HepG2 (cell line): ENCODE results near the gene GALNT16. TPM values are rescaled to one million over a fixed set of nuclear protein-coding genes. Genes with fewer than 3 reads are reported as not detected.

Source experiments
- ATAC-seq: fragments of 200-7000 bp; cut with Tn5 transposase; 3 replicates; pipeline ENCODE4 v1.9.1; 2020; ENCODE audit warnings: mild to moderate bottlenecking, moderate library complexity
- BruUV-seq: library from RNA; stranded (reverse); fragments of 400-500 nt; replicated peaks from 2 replicates; lab custom pipeline; 2021; lab: Mats Ljungman, UMichigan
- CTCF ChIA-PET: fragments of 300-600 bp; formaldehyde crosslinking; extraction: SDS; loops from one replicate; lab custom pipeline; 2021; ENCODE audit warnings: low total read pairs, inconsistent platforms, low intra/inter-chr PET ratio; lab: Yijun Ruan, JAX
- POLR2A ChIA-PET: fragments of 350-600 bp; sonication (Branson Sonifier 250); formaldehyde crosslinking; loops from one replicate; lab custom pipeline; 2020; ENCODE audit warnings: antibody characterized with exemption, inconsistent platforms; lab: Yijun Ruan, JAX
- DNase-seq: peaks from one replicate; pipeline ENCODE4 v3.0.0-alpha.2; 2015; ENCODE audit warnings: low spot score
- FAIRE-seq: peaks from 3 replicates; lab custom pipeline; 2011; peaks lifted over from hg19 to GRCh38; lab: Jason Lieb, UNC
- H2AFZ ChIP-seq: one replicate; pipeline ENCODE4 v1.6.1; 2011; ENCODE audit warnings: low read length, inconsistent platforms
- H3K27ac ChIP-seq: fragments of 300-600 bp; 3 replicates; pipeline ENCODE4 v1.8.0; 2011; ENCODE audit warnings: mixed run types, mild to moderate bottlenecking, mixed read lengths, low read length, inconsistent platforms; ENCODE audit not compliant: insufficient read depth; ENCODE audit errors: extremely low read length
- H3K27me3 ChIP-seq, 2 experiments: fragments of 200-600 bp in 1 of 2; 2 replicates in 1 of 2; 3 replicates in 1 of 2; pipeline versions ENCODE4 v1.6.0 to v1.8.0; 2011; ENCODE audit warnings: low read length in 2 of 2, mild to moderate bottlenecking in 2 of 2, moderate library complexity in 2 of 2, inconsistent platforms in 1 of 2; ENCODE audit not compliant: insufficient read depth in 2 of 2, control insufficient read depth in 1 of 2
- H3K36me3 ChIP-seq, 2 experiments: fragments of 200-600 bp in 1 of 2; replicated peaks in 1 of 2; 2 replicates in 1 of 2; 3 replicates in 1 of 2; pipeline versions ENCODE4 v1.5.1 to v1.8.0; 2011; ENCODE audit warnings: low read length in 2 of 2, inconsistent platforms in 1 of 2; ENCODE audit not compliant: insufficient read depth in 2 of 2, control insufficient read depth in 1 of 2
- H3K4me1 ChIP-seq: 2 replicates; pipeline ENCODE4 v1.5.1; 2012; ENCODE audit warnings: low read length, inconsistent platforms; ENCODE audit not compliant: insufficient read depth
- H3K4me2 ChIP-seq: 2 replicates; pipeline ENCODE4 v1.6.0; 2011; ENCODE audit warnings: low read depth, low read length, inconsistent platforms
- H3K4me3 ChIP-seq, 3 experiments: fragments of 200-600 bp in 1 of 3; sonication (generic), shearing (Covaris generic) in 1 of 3; replicated peaks in 1 of 3; 2 replicates each; pipeline ENCODE4 v1.5.1; 2011 to 2016; ENCODE audit warnings: low read length in 3 of 3, inconsistent platforms in 2 of 3, low read depth in 2 of 3, mild to moderate bottlenecking in 2 of 3, control low read depth in 1 of 3, mixed read lengths in 1 of 3; ENCODE audit not compliant: insufficient read depth in 1 of 3
- H3K79me2 ChIP-seq: one replicate; pipeline ENCODE4 v1.6.1; 2011; ENCODE audit warnings: low read length, inconsistent platforms; ENCODE audit not compliant: insufficient read depth
- H3K9ac ChIP-seq: 2 replicates; pipeline ENCODE4 v1.6.0; 2011; ENCODE audit warnings: mild to moderate bottlenecking, low read depth, low read length, inconsistent platforms; ENCODE audit not compliant: insufficient read depth
- H3K9me3 ChIP-seq: 2 replicates; pipeline ENCODE4 v1.5.1; 2012; ENCODE audit warnings: mild to moderate bottlenecking, low read length
- H4K20me1 ChIP-seq: 2 replicates; pipeline ENCODE4 v1.6.0; 2011; ENCODE audit warnings: inconsistent platforms, mild to moderate bottlenecking, low read length, moderate library complexity; ENCODE audit not compliant: insufficient read depth
- ATAD3A ChIP-seq: sonication (generic); formaldehyde crosslinking; IDR thresholded peaks from 2 replicates; pipeline ENCODE4 v1.4.0; 2020; ENCODE audit warnings: missing genetic modification reagents
- CAMTA2 ChIP-seq: sonication (generic); formaldehyde crosslinking; IDR thresholded peaks from 2 replicates; pipeline ENCODE4 v1.4.0; 2020; ENCODE audit warnings: mild to moderate bottlenecking, missing genetic modification reagents, borderline replicate concordance
- GABPA ChIP-seq, 2 experiments: IDR thresholded peaks; 2 replicates each; pipeline ENCODE4 v1.6.1; 2011 to 2016; ENCODE audit warnings: low read depth in 2 of 2, low read length in 1 of 2, missing biosample characterization in 1 of 2, missing genetic modification characterization in 1 of 2
- GATAD1 ChIP-seq: IDR thresholded peaks from 2 replicates; pipeline ENCODE4 v1.6.1; 2016; ENCODE audit warnings: missing genetic modification reagents, missing compliant biosample characterization
- KLF6 ChIP-seq: IDR thresholded peaks from 2 replicates; pipeline ENCODE4 v1.8.0; 2016; ENCODE audit warnings: missing biosample characterization, missing genetic modification reagents
- NCOA1 ChIP-seq: sonication (generic); formaldehyde crosslinking; IDR thresholded peaks from 2 replicates; pipeline ENCODE4 v1.9.0; 2021; ENCODE audit warnings: missing genetic modification reagents
- RFX5 ChIP-seq: IDR thresholded peaks from 2 replicates; pipeline ENCODE4 v1.6.1; 2011; ENCODE audit warnings: low read depth, low read length, improper control_type of control experiment
- RNF2 ChIP-seq: fragments of 450-650 bp; conservative IDR thresholded peaks from 2 replicates; pipeline ENCODE4 v1.6.1; 2016; ENCODE audit warnings: low read depth
- SNAI1 ChIP-seq: sonication (generic); formaldehyde crosslinking; IDR thresholded peaks from 2 replicates; pipeline ENCODE4 v1.5.0; 2020; ENCODE audit warnings: mild to moderate bottlenecking, missing genetic modification reagents, borderline replicate concordance
- SPEN ChIP-seq: sonication (generic); formaldehyde crosslinking; IDR thresholded peaks from 2 replicates; pipeline ENCODE4 v1.5.1; 2020; ENCODE audit warnings: low read depth, mild to moderate bottlenecking, missing genetic modification reagents
- TMF1 ChIP-seq: sonication (generic); formaldehyde crosslinking; IDR thresholded peaks from 2 replicates; pipeline ENCODE4 v1.8.1; 2022; ENCODE audit warnings: low read depth, missing genetic modification reagents
- ZNF562 ChIP-seq: sonication (generic); formaldehyde crosslinking; IDR thresholded peaks from 2 replicates; pipeline ENCODE4 v1.8.0; 2022; ENCODE audit warnings: missing genetic modification reagents, borderline replicate concordance
- ZNF7 ChIP-seq: IDR thresholded peaks from 2 replicates; pipeline ENCODE4 v1.6.1; 2016; ENCODE audit warnings: missing biosample characterization, missing genetic modification reagents
- ZNF749 ChIP-seq: sonication (generic); formaldehyde crosslinking; IDR thresholded peaks from 2 replicates; pipeline ENCODE4 v1.8.0; 2022; ENCODE audit warnings: mild to moderate bottlenecking, missing genetic modification reagents, moderate library complexity, borderline replicate concordance
- ZNF878 ChIP-seq: sonication (generic); formaldehyde crosslinking; IDR thresholded peaks from 2 replicates; pipeline ENCODE4 v1.8.1; 2023; ENCODE audit warnings: mild to moderate bottlenecking, missing genetic modification reagents, moderate library complexity
- ZSCAN9 ChIP-seq: IDR thresholded peaks from 2 replicates; pipeline ENCODE4 v1.6.1; 2016; ENCODE audit warnings: borderline replicate concordance
- WGBS: methylation state at CpG from one replicate; pipeline ENCODE4 v1.1.6; 2017; ENCODE audit warnings: low lambda C conversion rate; 5-methylcytosine and 5-hydroxymethylcytosine counted together
- in situ Hi-C: cut with HindIII; loops from 2 replicates; pipeline ENCODE4 v1.10.0; 2017; ENCODE audit warnings: low pct_unique_long_range_greater_than_20kb; ENCODE audit not compliant: extremely low pct_ligation_motif_present
- intact Hi-C: fragments of 100-400 bp; cut with micrococcal nuclease; formaldehyde crosslinking; loops from one replicate; pipeline ENCODE4 v1.10.0; 2022; ENCODE audit not compliant: unreplicated experiment
- polyA plus RNA-seq, 8 experiments: library from polyadenylated mRNA; depleted of rRNA in 3 of 8; stranded (reverse) in 7 of 8; unstranded in 1 of 8; fragments of >200 nt; fragmentation: Illumina TruSeq in 4 of 8; extraction: Trizol in 4 of 8; gene quantifications; 2 replicates each; pipeline versions ENCODE4 v1.2.1 to v1.2.3, GENCODE V29; 2011 to 2016; ENCODE audit warnings: low read depth in 4 of 8, missing spikeins in 1 of 8, mixed read lengths in 1 of 8; ENCODE audit not compliant: insufficient read depth in 1 of 8
- total RNA-seq, 5 experiments: library from RNA; depleted of rRNA; stranded (reverse); fragments of >200 nt; fragmentation: Illumina TruSeq; extraction: Trizol; gene quantifications; 2 replicates each; pipeline ENCODE4 v1.2.3, GENCODE V29; 2016; ENCODE audit warnings: low read depth in 1 of 5
- TF ChIP-seq, protein P1 (sequence below): sonication (generic); formaldehyde crosslinking; IDR thresholded peaks from 2 replicates; pipeline ENCODE4 v1.4.0; 2020; ENCODE audit warnings: missing genetic modification reagents, borderline replicate concordance

GALNT16 gene
- total and polyA plus RNA-seq, 2 of the 13 experiments (the other 11 are each of a cell fraction or from before 2014, with no cell fraction given): 0.54 to 0.82 TPM

GRCh38 chr14:69335371-69335771, 75.4 kb downstream of the GALNT16 start:
- Histone ChIP-seq H3K36me3 (no peaks in the 10 kb centered on the region), H3K79me2 (no peaks in the 10 kb centered on the region), H3K9ac (no peak overlapping the region), H3K9me3 (no peaks in the 10 kb centered on the region), H2AFZ (no peak overlapping the region), H3K27ac (no peak overlapping the region), H3K4me2 (no peak overlapping the region), H4K20me1 (no peaks in the 10 kb centered on the region), H3K27me3 (peaks cover 0 to 7% of the 10 kb centered on the region in 2 experiments; a peak in 1 of 5 replicates), H3K4me3 (no peak overlapping the region), H3K4me1 (no peaks in the 10 kb centered on the region)
- in situ Hi-C loops: no loop called here
- no peak for DNase-seq
- no peak for FAIRE-seq
- TF ChIP-seq CAMTA2 (CRISPR knock-in tag) (no peak), KLF6 (CRISPR knock-in tag) (no peak), ZNF7 (CRISPR knock-in tag) (no peak), ATAD3A (CRISPR knock-in tag) (no peak), ZNF562 (no peak), TMF1 (CRISPR knock-in tag) (no peak), NCOA1 (CRISPR knock-in tag) (no peak), SNAI1 (CRISPR knock-in tag) (no peak), RFX5 (no peak), GABPA (IDR thresholded peaks at IDR 0.05; ENCODE audit: low read depth, low read length) (no peak), GABPA (CRISPR knock-in tag; IDR thresholded peaks at IDR 0.05; ENCODE audit: low read depth) (no peak)
- ChIA-PET POLR2A (no interaction called here), CTCF (no interaction called here)
- no TSS peak for BruUV-seq
- no peak for ATAC-seq
- WGBS: 26% methylated on average over 4 of the region's 6 CpGs
- intact Hi-C loops: no loop called here

GRCh38 chr14:69337984-69338383, 78.0 kb downstream of the GALNT16 start:
- no peaks in the 10 kb centered on the region for H3K36me3 ChIP-seq
- in situ Hi-C loops (no loop called here), intact Hi-C loops (no loop called here)
- peaks cover 0 to 17% of the 10 kb centered on the region in 2 experiments; a peak in 3 of 5 replicates for H3K27me3 ChIP-seq
- no peak overlapping the region for H3K9ac ChIP-seq
- CTCF ChIA-PET: no interaction called here
- H3K79me2 ChIP-seq: no peaks in the 10 kb centered on the region
- TF ChIP-seq ZNF749 (CRISPR knock-in tag) (no peak), GATAD1 (no peak), ZSCAN9 (CRISPR knock-in tag) (no peak), RNF2 (no peak), ZNF878 (CRISPR knock-in tag) (no peak), SPEN (CRISPR knock-in tag) (no peak)
- TF ChIP-seq, protein P1, sequence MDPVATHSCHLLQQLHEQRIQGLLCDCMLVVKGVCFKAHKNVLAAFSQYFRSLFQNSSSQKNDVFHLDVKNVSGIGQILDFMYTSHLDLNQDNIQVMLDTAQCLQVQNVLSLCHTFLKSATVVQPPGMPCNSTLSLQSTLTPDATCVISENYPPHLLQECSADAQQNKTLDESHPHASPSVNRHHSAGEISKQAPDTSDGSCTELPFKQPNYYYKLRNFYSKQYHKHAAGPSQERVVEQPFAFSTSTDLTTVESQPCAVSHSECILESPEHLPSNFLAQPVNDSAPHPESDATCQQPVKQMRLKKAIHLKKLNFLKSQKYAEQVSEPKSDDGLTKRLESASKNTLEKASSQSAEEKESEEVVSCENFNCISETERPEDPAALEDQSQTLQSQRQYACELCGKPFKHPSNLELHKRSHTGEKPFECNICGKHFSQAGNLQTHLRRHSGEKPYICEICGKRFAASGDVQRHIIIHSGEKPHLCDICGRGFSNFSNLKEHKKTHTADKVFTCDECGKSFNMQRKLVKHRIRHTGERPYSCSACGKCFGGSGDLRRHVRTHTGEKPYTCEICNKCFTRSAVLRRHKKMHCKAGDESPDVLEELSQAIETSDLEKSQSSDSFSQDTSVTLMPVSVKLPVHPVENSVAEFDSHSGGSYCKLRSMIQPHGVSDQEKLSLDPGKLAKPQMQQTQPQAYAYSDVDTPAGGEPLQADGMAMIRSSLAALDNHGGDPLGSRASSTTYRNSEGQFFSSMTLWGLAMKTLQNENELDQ (CRISPR knock-in tag): no peak
- no peak overlapping the region for H2AFZ ChIP-seq
- H3K4me2 ChIP-seq: no peak overlapping the region
- no peak for ATAC-seq
- BruUV-seq: no TSS peak
- FAIRE-seq: no peak
- H3K4me3 ChIP-seq: no peak overlapping the region
- no peak overlapping the region for H3K27ac ChIP-seq
- no peaks in the 10 kb centered on the region for H3K9me3 ChIP-seq
- no peaks in the 10 kb centered on the region for H3K4me1 ChIP-seq
- DNase-seq: no peak
- 44% methylated on average over 4 of the region's 5 CpGs for WGBS
- H4K20me1 ChIP-seq: no peaks in the 10 kb centered on the region
- POLR2A ChIA-PET: no interaction called here
